ENCODE measurements around the gene SOCS3. TPM values are rescaled to one million over a fixed set of nuclear protein-coding genes. Genes with fewer than 3 reads are reported as not detected.

Gene SOCS3
- total RNA-seq, 1 donor from 2014 or later, result 15.7 TPM

- no peaks in the 10 kb centered on the region for H3K36me3 ChIP-seq (ENCODE audit: control insufficient read depth in 3 of 3, insufficient read depth in 3 of 3, low read length in 3 of 3)
- no peaks in the 10 kb centered on the region for H3K27me3 ChIP-seq (ENCODE audit: control insufficient read depth in 3 of 3, insufficient read depth in 3 of 3, low read length in 3 of 3)
- H3K9me3 ChIP-seq (ENCODE audit: control insufficient read depth in 3 of 3, low read length in 3 of 3), result no peaks in the 10 kb centered on the region
- H3K4me1 ChIP-seq (ENCODE audit: control insufficient read depth in 3 of 3, insufficient read depth in 3 of 3, low read length in 3 of 3), result peaks cover 36 to 38% (median 38%) of the 10 kb centered on the region in 3 donors
- H3K9ac ChIP-seq (ENCODE audit: low read depth in 1 of 3, low read length in 3 of 3), result peak overlapping the region; percentile 44 to 71 (median 52)
- H3K4me3 ChIP-seq (ENCODE audit: low read length in 3 of 3), result peak overlapping the region in 1 of 3 donors; percentile 24
- peak overlapping the region; percentile 94 for H3K27ac ChIP-seq (ENCODE audit: low read depth, low read length)
Measured at GRCh38 chr17:78323826-78324390, 36.0 kb downstream of the SOCS3 start.

- Histone ChIP-seq H3K9me3 (ENCODE audit: control insufficient read depth in 3 of 3, low read length in 3 of 3) (no peaks in the 10 kb centered on the region), H3K36me3 (ENCODE audit: control insufficient read depth in 3 of 3, insufficient read depth in 3 of 3, low read length in 3 of 3) (no peaks in the 10 kb centered on the region), H3K4me3 (ENCODE audit: low read length in 3 of 3) (peak overlapping the region in 2 of 3 donors; percentile 9 to 13), H3K9ac (ENCODE audit: low read depth in 1 of 3, low read length in 3 of 3) (peak overlapping the region; percentile 13 to 33 (median 29)), H3K4me1 (ENCODE audit: control insufficient read depth in 3 of 3, insufficient read depth in 3 of 3, low read length in 3 of 3) (peaks cover 36 to 41% (median 38%) of the 10 kb centered on the region in 3 donors), H3K27me3 (ENCODE audit: control insufficient read depth in 3 of 3, insufficient read depth in 3 of 3, low read length in 3 of 3) (no peaks in the 10 kb centered on the region), H3K27ac (ENCODE audit: low read depth, low read length) (peak overlapping the region; percentile 94)
Measured at GRCh38 chr17:78322858-78323455, 36.9 kb downstream of the SOCS3 start.

DNA sequence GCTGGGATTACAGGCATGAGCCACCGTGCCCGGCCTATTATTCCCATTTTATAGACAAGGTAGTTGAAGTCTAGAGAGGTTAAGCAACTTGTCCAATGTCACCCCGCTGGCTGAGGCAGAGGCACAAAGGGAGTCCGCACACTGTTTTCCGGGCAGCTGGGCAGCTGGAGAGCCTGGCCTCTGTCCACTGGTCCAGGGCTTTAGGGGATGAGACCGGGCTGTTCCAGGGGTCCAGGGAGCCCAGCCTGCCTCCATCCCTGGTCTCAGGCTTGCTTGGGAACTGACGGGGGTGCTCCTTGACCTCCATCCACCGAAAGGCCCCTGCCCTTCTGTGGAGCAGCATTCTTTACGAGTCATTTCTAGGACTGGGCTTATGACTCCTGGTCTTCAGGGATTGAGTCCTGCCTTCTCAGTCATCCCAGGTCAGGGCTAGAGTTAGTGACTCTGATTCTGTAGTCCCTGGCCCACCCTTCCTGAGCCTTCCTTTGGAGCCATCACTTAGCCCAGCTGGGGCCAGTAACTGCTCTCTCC lies 37.5 kb downstream of the SOCS3 start:
- H3K9me3 ChIP-seq (ENCODE audit: control insufficient read depth in 3 of 3, low read length in 3 of 3), result no peaks in the 10 kb centered on the region
- peak overlapping the region in 1 of 3 donors; percentile 13 for H3K4me3 ChIP-seq (ENCODE audit: low read length in 3 of 3)
- peak overlapping the region in 1 of 3 donors; percentile 13 for H3K9ac ChIP-seq (ENCODE audit: low read depth in 1 of 3, low read length in 3 of 3)
- H3K4me1 ChIP-seq (ENCODE audit: control insufficient read depth in 3 of 3, insufficient read depth in 3 of 3, low read length in 3 of 3), result peaks cover 39 to 46% (median 40%) of the 10 kb centered on the region in 3 donors
- no peaks in the 10 kb centered on the region for H3K36me3 ChIP-seq (ENCODE audit: control insufficient read depth in 3 of 3, insufficient read depth in 3 of 3, low read length in 3 of 3)
- H3K27ac ChIP-seq (ENCODE audit: low read depth, low read length), result peak overlapping the region; percentile 94
- H3K27me3 ChIP-seq (ENCODE audit: control insufficient read depth in 3 of 3, insufficient read depth in 3 of 3, low read length in 3 of 3), result no peaks in the 10 kb centered on the region

- H3K27me3 ChIP-seq (ENCODE audit: control insufficient read depth in 3 of 3, insufficient read depth in 3 of 3, low read length in 3 of 3), result no peaks in the 10 kb centered on the region
- H3K9ac ChIP-seq (ENCODE audit: low read depth in 1 of 3, low read length in 3 of 3), result no peak overlapping the region
- no peak overlapping the region for H3K27ac ChIP-seq (ENCODE audit: low read depth, low read length)
- no peaks in the 10 kb centered on the region for H3K9me3 ChIP-seq (ENCODE audit: control insufficient read depth in 3 of 3, low read length in 3 of 3)
- no peak overlapping the region for H3K4me3 ChIP-seq (ENCODE audit: low read length in 3 of 3)
- peaks cover 41 to 48% (median 45%) of the 10 kb centered on the region in 3 donors for H3K4me1 ChIP-seq (ENCODE audit: control insufficient read depth in 3 of 3, insufficient read depth in 3 of 3, low read length in 3 of 3)
- no peaks in the 10 kb centered on the region for H3K36me3 ChIP-seq (ENCODE audit: control insufficient read depth in 3 of 3, insufficient read depth in 3 of 3, low read length in 3 of 3)
Measured at GRCh38 chr17:78318843-78319242, 41.0 kb downstream of the SOCS3 start.

DNA sequence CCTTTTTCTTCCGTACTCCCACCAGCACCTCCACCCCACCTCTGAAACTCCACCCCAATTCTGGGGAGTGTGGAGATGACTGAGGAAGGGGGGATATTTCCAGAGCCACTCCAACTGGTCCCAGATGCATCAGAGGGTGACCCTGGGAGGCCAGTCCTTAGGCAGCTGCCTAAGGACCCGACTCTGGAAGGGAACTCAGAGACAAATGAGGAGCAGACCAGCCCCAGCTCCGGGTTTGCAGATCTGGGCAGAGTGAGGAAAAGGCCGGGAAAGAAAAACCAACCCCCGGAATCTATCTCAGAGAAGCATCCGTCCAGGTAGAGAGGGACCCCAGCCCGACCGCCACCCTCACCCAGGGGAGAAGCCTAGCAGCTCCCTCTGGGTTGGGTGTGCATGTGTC lies 41.5 kb downstream of the SOCS3 start:
- H3K4me1 ChIP-seq (ENCODE audit: control insufficient read depth in 3 of 3, insufficient read depth in 3 of 3, low read length in 3 of 3), result peaks cover 41 to 47% (median 44%) of the 10 kb centered on the region in 3 donors
- H3K9me3 ChIP-seq (ENCODE audit: control insufficient read depth in 3 of 3, low read length in 3 of 3), result no peaks in the 10 kb centered on the region
- no peak overlapping the region for H3K27ac ChIP-seq (ENCODE audit: low read depth, low read length)
- H3K27me3 ChIP-seq (ENCODE audit: control insufficient read depth in 3 of 3, insufficient read depth in 3 of 3, low read length in 3 of 3), result no peaks in the 10 kb centered on the region
- H3K36me3 ChIP-seq (ENCODE audit: control insufficient read depth in 3 of 3, insufficient read depth in 3 of 3, low read length in 3 of 3), result no peaks in the 10 kb centered on the region
- no peak overlapping the region for H3K4me3 ChIP-seq (ENCODE audit: low read length in 3 of 3)
- no peak overlapping the region for H3K9ac ChIP-seq (ENCODE audit: low read depth in 1 of 3, low read length in 3 of 3)

GRCh38 chr17:78317794-78318400 lies 42.0 kb downstream of the SOCS3 start:
- no peak overlapping the region for H3K27ac ChIP-seq (ENCODE audit: low read depth, low read length)
- H3K4me3 ChIP-seq (ENCODE audit: low read length in 3 of 3), result no peak overlapping the region
- no peaks in the 10 kb centered on the region for H3K27me3 ChIP-seq (ENCODE audit: control insufficient read depth in 3 of 3, insufficient read depth in 3 of 3, low read length in 3 of 3)
- H3K9ac ChIP-seq (ENCODE audit: low read depth in 1 of 3, low read length in 3 of 3), result no peak overlapping the region
- H3K36me3 ChIP-seq (ENCODE audit: control insufficient read depth in 3 of 3, insufficient read depth in 3 of 3, low read length in 3 of 3), result no peaks in the 10 kb centered on the region
- peaks cover 36 to 43% (median 39%) of the 10 kb centered on the region in 3 donors for H3K4me1 ChIP-seq (ENCODE audit: control insufficient read depth in 3 of 3, insufficient read depth in 3 of 3, low read length in 3 of 3)
- H3K9me3 ChIP-seq (ENCODE audit: control insufficient read depth in 3 of 3, low read length in 3 of 3), result no peaks in the 10 kb centered on the region

GRCh38 chr17:78316867-78317789 lies 42.7 kb downstream of the SOCS3 start:
- peak overlapping the region in 1 of 3 donors; percentile 70 for H3K9ac ChIP-seq (ENCODE audit: low read depth in 1 of 3, low read length in 3 of 3)
- H3K27ac ChIP-seq (ENCODE audit: low read depth, low read length), result peak overlapping the region; percentile 91
- H3K4me1 ChIP-seq (ENCODE audit: control insufficient read depth in 3 of 3, insufficient read depth in 3 of 3, low read length in 3 of 3), result peaks cover 29 to 36% (median 34%) of the 10 kb centered on the region in 3 donors
- H3K27me3 ChIP-seq (ENCODE audit: control insufficient read depth in 3 of 3, insufficient read depth in 3 of 3, low read length in 3 of 3), result no peaks in the 10 kb centered on the region
- no peaks in the 10 kb centered on the region for H3K9me3 ChIP-seq (ENCODE audit: control insufficient read depth in 3 of 3, low read length in 3 of 3)
- no peaks in the 10 kb centered on the region for H3K36me3 ChIP-seq (ENCODE audit: control insufficient read depth in 3 of 3, insufficient read depth in 3 of 3, low read length in 3 of 3)
- no peak overlapping the region for H3K4me3 ChIP-seq (ENCODE audit: low read length in 3 of 3)

- no peaks in the 10 kb centered on the region for H3K27me3 ChIP-seq (ENCODE audit: control insufficient read depth in 3 of 3, insufficient read depth in 3 of 3, low read length in 3 of 3)
- H3K9me3 ChIP-seq (ENCODE audit: control insufficient read depth in 3 of 3, low read length in 3 of 3), result no peaks in the 10 kb centered on the region
- H3K27ac ChIP-seq (ENCODE audit: low read depth, low read length), result peak overlapping the region; percentile 91
- H3K9ac ChIP-seq (ENCODE audit: low read depth in 1 of 3, low read length in 3 of 3), result peak overlapping the region; percentile 3 to 70 (median 47)
- H3K4me3 ChIP-seq (ENCODE audit: low read length in 3 of 3), result no peak overlapping the region
- peaks cover 29 to 36% (median 34%) of the 10 kb centered on the region in 3 donors for H3K4me1 ChIP-seq (ENCODE audit: control insufficient read depth in 3 of 3, insufficient read depth in 3 of 3, low read length in 3 of 3)
- no peaks in the 10 kb centered on the region for H3K36me3 ChIP-seq (ENCODE audit: control insufficient read depth in 3 of 3, insufficient read depth in 3 of 3, low read length in 3 of 3)
Measured at GRCh38 chr17:78316115-78316866, 43.6 kb downstream of the SOCS3 start.
